ENCODE data around the gene LSS. TPM values are rescaled to one million over a fixed set of nuclear protein-coding genes. Genes with fewer than 3 reads are reported as not detected.

Gene LSS
- polyA plus RNA-seq, 1 donor (not counting 4 experiments of a cell fraction or from before 2014, with no cell fraction given), result 105 TPM

DNA sequence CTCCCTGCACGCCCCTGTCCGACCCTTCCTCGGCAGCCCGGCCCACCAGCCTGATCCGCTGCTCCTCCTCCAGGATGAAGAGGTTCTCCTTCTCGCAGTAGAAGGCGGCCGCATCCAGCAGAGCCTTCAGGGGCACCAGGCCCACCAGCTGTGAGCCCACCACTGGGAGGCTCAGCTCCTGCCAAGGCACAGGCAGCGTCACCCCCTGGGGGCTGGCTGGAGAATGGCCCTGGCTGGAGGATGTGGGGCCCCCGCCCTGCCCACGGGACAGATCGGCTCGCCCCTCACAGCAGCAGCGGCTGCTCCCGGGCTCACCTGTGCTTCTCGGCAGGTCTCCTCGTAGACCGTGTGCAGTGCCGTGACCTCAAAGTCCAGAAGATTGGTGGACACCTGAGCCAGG lies 78.5 kb downstream of the LSS start:
- H3K27me3 ChIP-seq (ENCODE audit: control insufficient read depth, extremely low read depth, insufficient read depth, low read length), result no peaks in the 10 kb centered on the region
- dilution Hi-C loops (cut with MboI; ENCODE audit: extremely low pct_ligation_motif_present, low sequenced_read_pairs), result no loop called here
- H3K4me2 ChIP-seq (ENCODE audit: control insufficient read depth, extremely low read depth, insufficient read depth, low read depth, low read length), result no peak overlapping the region
- no peaks in the 10 kb centered on the region for H3K4me1 ChIP-seq (ENCODE audit: control insufficient read depth, extremely low read depth, insufficient read depth, low read length)
- no peaks in the 10 kb centered on the region for H3K79me2 ChIP-seq (ENCODE audit: control insufficient read depth, insufficient read depth, low read length)
- no peak overlapping the region for H3K9ac ChIP-seq (ENCODE audit: control insufficient read depth, extremely low read depth, insufficient read depth, low read length)
- no peak for FAIRE-seq
- TF ChIP-seq, protein P1, sequence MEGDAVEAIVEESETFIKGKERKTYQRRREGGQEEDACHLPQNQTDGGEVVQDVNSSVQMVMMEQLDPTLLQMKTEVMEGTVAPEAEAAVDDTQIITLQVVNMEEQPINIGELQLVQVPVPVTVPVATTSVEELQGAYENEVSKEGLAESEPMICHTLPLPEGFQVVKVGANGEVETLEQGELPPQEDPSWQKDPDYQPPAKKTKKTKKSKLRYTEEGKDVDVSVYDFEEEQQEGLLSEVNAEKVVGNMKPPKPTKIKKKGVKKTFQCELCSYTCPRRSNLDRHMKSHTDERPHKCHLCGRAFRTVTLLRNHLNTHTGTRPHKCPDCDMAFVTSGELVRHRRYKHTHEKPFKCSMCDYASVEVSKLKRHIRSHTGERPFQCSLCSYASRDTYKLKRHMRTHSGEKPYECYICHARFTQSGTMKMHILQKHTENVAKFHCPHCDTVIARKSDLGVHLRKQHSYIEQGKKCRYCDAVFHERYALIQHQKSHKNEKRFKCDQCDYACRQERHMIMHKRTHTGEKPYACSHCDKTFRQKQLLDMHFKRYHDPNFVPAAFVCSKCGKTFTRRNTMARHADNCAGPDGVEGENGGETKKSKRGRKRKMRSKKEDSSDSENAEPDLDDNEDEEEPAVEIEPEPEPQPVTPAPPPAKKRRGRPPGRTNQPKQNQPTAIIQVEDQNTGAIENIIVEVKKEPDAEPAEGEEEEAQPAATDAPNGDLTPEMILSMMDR (optimal IDR thresholded peaks at IDR 0.05 in 1 of 3, IDR thresholded peaks at IDR 0.05 in 1 of 3, conservative IDR thresholded peaks at IDR 0.05 in 1 of 3; ENCODE audit: extremely low read depth in 1 of 3, insufficient read depth in 2 of 3, low read length in 3 of 3), result no peak
- no peak for TF ChIP-seq EZH2 (IDR thresholded peaks at IDR 0.05; ENCODE audit: low read length)
- H2AFZ ChIP-seq (ENCODE audit: control insufficient read depth, low read length), result no peak overlapping the region
- no peaks in the 10 kb centered on the region for H3K9me3 ChIP-seq (ENCODE audit: control insufficient read depth, low read depth, low read length)
- DNase-seq (ENCODE audit: low read depth, low spot score), result no peak
- no peaks in the 10 kb centered on the region for H3K36me3 ChIP-seq (ENCODE audit: control insufficient read depth in 2 of 2, extremely low read depth in 1 of 2, insufficient read depth in 2 of 2, low read length in 2 of 2)
- H3K4me3 ChIP-seq (ENCODE audit: control insufficient read depth in 2 of 3, extremely low read depth in 1 of 3, insufficient read depth in 2 of 3, low read depth in 1 of 3, low read length in 3 of 3), result no peak overlapping the region
- H4K20me1 ChIP-seq (ENCODE audit: control insufficient read depth, extremely low read depth, insufficient read depth, low read length), result no peaks in the 10 kb centered on the region
- H3K27ac ChIP-seq (ENCODE audit: control insufficient read depth, insufficient read depth, low read length), result no peak overlapping the region
- no peaks in the 10 kb centered on the region for H3K9me1 ChIP-seq (ENCODE audit: control insufficient read depth, extremely low read depth, insufficient read depth, low read length)

DNA sequence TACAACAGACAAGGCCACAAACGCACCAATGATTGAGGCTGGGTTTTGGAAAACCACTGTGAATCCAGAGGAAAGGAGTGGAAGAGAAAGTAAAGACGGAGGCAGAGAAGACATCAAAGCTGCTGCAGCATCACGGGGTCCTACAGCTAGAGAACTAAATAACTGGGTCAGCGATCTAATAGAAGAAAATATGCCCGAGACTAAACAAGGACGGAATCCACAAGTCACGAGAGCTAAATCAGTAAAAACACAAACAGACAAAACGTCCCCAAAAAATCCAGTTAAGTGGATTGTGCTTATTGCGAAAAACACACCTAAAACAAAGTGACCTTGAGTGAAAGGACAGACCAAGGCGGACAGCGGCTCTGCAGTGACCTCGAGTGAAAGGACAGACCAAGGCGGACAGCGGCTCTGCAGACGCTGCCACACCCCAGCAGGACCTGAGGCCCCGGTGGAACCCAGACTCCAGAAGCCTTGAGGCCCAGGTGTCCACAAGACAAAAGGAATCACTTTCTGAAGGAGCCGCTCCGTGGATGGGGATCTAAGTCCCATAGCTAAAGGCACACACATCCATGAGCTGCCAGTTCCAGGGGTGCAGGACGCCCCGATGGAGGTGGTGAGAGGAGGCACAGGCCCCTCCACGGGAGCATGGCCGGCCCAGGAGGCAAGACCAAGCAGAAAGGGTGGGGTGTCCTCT lies 79.2 kb downstream of the LSS start:
- no peaks in the 10 kb centered on the region for H4K20me1 ChIP-seq (ENCODE audit: control insufficient read depth, extremely low read depth, insufficient read depth, low read length)
- H3K27me3 ChIP-seq (ENCODE audit: control insufficient read depth, extremely low read depth, insufficient read depth, low read length), result no peaks in the 10 kb centered on the region
- H3K4me2 ChIP-seq (ENCODE audit: control insufficient read depth, extremely low read depth, insufficient read depth, low read depth, low read length), result no peak overlapping the region
- no peaks in the 10 kb centered on the region for H3K9me3 ChIP-seq (ENCODE audit: control insufficient read depth, low read depth, low read length)
- DNase-seq (ENCODE audit: low read depth, low spot score) (no peak), FAIRE-seq (no peak)
- no peaks in the 10 kb centered on the region for H3K79me2 ChIP-seq (ENCODE audit: control insufficient read depth, insufficient read depth, low read length)
- dilution Hi-C loops (cut with MboI; ENCODE audit: extremely low pct_ligation_motif_present, low sequenced_read_pairs), result no loop called here
- no peak overlapping the region for H3K27ac ChIP-seq (ENCODE audit: control insufficient read depth, insufficient read depth, low read length)
- H3K4me1 ChIP-seq (ENCODE audit: control insufficient read depth, extremely low read depth, insufficient read depth, low read length), result no peaks in the 10 kb centered on the region
- H2AFZ ChIP-seq (ENCODE audit: control insufficient read depth, low read length), result no peak overlapping the region
- H3K9me1 ChIP-seq (ENCODE audit: control insufficient read depth, extremely low read depth, insufficient read depth, low read length), result no peaks in the 10 kb centered on the region
- H3K36me3 ChIP-seq (ENCODE audit: control insufficient read depth in 2 of 2, extremely low read depth in 1 of 2, insufficient read depth in 2 of 2, low read length in 2 of 2), result no peaks in the 10 kb centered on the region
- no peak overlapping the region for H3K9ac ChIP-seq (ENCODE audit: control insufficient read depth, extremely low read depth, insufficient read depth, low read length)
- TF ChIP-seq, protein P1 (optimal IDR thresholded peaks at IDR 0.05 in 1 of 3, IDR thresholded peaks at IDR 0.05 in 1 of 3, conservative IDR thresholded peaks at IDR 0.05 in 1 of 3; ENCODE audit: extremely low read depth in 1 of 3, insufficient read depth in 2 of 3, low read length in 3 of 3), result no peak
- TF ChIP-seq EZH2 (IDR thresholded peaks at IDR 0.05; ENCODE audit: low read length), result no peak
- H3K4me3 ChIP-seq (ENCODE audit: control insufficient read depth in 2 of 3, extremely low read depth in 1 of 3, insufficient read depth in 2 of 3, low read depth in 1 of 3, low read length in 3 of 3), result no peak overlapping the region
